ENCODE measurements around the gene EDIL3.

DNA sequence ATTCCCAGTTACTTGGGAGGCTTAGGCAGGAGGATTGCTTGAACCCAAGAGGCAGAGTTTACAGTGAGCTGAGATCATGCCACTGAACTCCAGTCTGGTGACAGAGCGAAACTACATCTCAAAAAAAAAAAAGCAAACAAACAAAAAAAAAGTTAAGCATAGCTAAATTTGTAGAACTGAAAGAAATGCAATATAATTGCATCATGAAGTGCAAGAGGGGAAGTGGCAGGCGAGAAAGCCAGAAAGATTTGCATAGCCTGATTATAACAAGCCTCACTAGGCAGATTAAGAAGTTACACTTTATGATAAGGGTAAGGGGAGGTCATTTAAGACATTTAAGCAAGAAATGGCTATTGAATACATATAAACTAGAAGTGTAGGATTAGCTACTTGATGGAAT, 187.1 kb downstream of the EDIL3 start:
- TF ChIP-seq, protein P1, sequence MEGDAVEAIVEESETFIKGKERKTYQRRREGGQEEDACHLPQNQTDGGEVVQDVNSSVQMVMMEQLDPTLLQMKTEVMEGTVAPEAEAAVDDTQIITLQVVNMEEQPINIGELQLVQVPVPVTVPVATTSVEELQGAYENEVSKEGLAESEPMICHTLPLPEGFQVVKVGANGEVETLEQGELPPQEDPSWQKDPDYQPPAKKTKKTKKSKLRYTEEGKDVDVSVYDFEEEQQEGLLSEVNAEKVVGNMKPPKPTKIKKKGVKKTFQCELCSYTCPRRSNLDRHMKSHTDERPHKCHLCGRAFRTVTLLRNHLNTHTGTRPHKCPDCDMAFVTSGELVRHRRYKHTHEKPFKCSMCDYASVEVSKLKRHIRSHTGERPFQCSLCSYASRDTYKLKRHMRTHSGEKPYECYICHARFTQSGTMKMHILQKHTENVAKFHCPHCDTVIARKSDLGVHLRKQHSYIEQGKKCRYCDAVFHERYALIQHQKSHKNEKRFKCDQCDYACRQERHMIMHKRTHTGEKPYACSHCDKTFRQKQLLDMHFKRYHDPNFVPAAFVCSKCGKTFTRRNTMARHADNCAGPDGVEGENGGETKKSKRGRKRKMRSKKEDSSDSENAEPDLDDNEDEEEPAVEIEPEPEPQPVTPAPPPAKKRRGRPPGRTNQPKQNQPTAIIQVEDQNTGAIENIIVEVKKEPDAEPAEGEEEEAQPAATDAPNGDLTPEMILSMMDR (IDR thresholded peaks at IDR 0.05; ENCODE audit: low read depth, low read length, poor library complexity, severe bottlenecking): no peak
- TF ChIP-seq EZH2phosphoT487 (IDR thresholded peaks at IDR 0.05; ENCODE audit: borderline replicate concordance, low read length): no peak

Data from DOHH2 (cell line).